Left renal cortex interstitium (tissue), 4 donors: ENCODE data around the gene ROPN1. TPM values are rescaled to one million over a fixed set of nuclear protein-coding genes. Genes with fewer than 3 reads are reported as not detected.
"Not testable (repeated sequence)": the region's sequence is repeated elsewhere in the genome, so short reads cannot be mapped to it uniquely, and the experiment has no call there.

Experiments used
- DNase-seq, 4 donors: peaks; one replicate each; pipeline ENCODE4 v3.0.0-alpha.2; 2013; ENCODE audit warnings: low read depth in 4 of 4, low spot score in 2 of 4, missing footprints in 1 of 4
- polyA plus RNA-seq, 4 donors: library from polyadenylated mRNA; unstranded; fragments of 120-200 nt; gene quantifications; one replicate each; pipeline ENCODE4 v1.2.1, GENCODE V29; 2013; ENCODE audit not compliant: insufficient read length in 4 of 4

The ROPN1 gene
- polyA plus RNA-seq, 4 donors: 0.09 to 0.37 (median 0.15) TPM

DNA sequence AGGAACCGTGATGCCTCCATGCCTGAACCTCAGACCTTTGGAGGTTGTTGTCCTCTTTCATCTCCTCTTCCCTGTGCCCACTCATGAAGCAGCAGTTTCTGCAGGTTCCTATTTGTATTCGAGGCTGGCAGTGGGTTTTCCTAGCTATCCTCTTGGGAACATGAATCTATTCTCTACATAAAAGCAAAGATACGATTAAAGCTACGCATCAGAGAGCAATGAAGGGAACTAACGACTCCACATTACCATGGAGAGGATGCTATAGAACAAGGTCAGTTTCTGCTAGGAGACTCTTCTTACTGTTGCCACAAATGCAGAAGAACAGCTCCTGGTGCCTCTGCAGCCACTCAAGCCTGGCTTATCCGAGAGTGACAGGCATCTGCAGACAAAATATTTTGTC, 9.4 kb upstream of the ROPN1 start:
- DNase-seq: not testable (repeated sequence)

DNA sequence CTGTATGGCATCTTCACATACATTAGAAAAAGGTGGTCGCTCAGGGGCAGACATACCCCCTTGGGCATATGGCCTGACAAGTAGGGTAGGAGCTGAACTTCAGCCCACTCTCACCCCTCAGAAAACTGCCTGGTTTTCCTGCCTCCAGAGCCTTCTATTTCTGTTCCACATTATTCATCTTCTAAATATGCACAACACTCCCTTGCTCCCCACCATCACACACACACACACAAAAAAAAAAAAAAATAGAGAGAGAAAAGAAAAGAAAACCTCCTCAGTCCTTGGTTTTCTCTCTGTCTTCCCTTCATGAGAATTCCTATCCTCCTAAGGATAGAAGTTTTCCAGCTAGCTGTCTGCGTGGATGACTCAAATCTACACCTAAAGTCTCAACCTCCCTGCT, 5.6 kb upstream of the ROPN1 start:
- no peak for DNase-seq

DNA sequence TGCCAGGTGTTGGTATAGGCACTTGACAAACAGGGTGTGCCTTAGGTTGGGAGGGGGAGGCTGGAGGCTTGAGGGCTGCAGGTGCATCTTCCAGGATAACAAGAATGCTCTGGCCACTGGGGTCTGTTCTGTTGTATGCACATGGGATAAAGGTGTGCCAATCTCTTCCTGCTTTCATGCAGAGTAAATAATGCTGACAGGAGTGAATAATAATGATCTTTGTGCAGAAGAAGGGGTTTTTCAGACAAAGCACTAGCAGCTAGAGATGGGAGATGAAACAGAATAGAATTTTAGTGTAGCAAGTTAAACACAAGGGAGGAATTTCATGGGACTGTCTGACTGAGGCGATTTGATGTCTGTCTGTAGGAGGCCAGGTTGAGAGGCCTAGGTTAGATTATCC, 1.9 kb upstream of the ROPN1 start:
- no peak for DNase-seq

DNA sequence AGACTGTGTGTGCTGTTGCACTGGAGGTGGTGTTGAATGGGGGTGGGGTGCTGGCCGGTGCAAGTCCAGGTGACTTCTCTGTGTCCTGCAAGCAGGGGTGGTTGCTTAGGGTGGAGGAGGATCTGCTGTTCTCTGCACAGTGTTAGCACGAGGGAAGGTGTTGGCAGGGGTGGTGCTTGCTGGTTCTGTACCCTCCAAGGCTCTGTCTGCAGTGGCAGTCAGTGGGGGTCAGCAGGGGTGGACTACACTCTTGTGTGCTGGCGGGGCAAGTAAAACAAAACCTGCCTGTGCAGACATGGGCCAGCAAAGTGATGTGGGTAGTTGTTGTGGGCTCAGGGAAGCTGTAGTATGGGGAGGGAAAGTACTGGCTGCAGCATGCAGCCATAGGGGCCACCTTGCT, 5.5 kb downstream of the ROPN1 start:
- DNase-seq: no peak

DNA sequence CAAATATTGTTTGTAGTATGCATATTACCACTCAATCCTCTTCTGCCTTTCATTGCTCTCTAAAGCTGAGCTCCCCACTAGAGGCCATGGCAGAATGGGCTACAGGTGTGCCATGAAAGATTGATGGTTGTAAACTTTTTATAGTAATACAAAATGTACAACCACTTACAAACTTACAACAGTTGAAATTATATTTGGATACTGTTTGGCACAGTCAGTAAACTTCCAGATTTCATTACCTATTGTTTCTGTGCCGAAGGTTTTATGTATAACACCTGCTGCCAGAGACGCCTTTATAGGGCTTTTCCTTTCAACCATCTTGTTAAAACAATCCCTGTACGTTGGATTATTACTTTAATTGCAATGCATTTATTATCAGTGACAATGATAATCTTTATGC, 7.0 kb downstream of the ROPN1 start:
- DNase-seq: no peak

DNA sequence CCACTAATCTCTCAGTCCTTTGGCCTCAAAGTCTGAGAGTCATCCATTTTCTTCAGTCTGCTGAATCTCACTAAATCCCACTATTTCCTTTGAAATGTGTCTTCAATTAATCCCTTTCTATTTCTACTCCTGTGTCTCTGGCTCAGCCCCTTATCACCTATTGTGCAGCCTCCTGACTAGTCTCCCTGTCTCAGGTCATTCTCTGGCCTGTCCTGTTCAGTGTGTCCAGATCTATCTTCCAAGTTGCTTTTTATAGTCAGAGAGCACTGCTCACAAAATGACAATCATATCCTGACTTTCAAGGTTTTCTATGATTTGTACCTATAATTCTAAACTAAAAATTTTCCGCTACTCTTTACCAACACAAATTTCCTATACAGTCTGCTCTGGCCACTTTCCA, 7.6 kb downstream of the ROPN1 start:
- DNase-seq: no peak

DNA sequence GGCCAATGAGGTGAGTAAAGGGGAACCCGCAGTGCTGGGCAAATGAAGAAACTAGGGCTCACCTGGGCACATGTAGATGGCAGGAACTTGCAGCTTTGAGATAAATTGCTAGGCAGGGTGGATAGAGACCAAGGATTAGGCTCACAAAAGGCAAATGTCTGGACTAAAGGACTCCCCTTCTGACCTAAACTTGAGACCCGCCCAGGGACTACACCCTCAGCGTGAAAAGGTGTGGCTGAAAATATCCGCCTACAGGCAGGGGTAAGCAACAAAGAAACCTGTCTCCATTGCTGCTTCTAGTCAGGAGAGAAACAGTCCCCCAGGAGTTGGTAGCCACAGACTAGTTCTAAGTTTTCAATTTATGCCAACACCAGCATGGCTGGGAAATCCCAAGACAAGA, 10.6 kb downstream of the ROPN1 start:
- not testable (repeated sequence) for DNase-seq

DNA sequence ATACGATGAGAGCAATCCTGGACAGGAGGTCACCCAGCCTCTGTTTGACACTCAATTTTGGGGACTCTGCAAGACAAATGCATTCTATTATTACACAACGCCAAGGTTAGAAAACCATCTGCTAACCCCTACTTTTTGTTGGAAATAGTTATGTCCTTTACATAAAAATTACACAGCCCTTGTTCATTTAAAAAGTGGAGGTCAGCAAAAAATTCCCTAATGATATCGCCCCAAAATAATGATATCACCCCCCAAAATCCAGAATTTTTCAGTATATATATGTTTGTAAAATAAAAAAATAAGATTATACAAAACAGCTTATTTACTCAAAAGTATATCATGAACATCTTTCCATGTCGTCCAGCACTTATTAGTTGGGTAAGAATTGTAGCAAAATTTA, 11.4 kb downstream of the ROPN1 start:
- no peak for DNase-seq

DNA sequence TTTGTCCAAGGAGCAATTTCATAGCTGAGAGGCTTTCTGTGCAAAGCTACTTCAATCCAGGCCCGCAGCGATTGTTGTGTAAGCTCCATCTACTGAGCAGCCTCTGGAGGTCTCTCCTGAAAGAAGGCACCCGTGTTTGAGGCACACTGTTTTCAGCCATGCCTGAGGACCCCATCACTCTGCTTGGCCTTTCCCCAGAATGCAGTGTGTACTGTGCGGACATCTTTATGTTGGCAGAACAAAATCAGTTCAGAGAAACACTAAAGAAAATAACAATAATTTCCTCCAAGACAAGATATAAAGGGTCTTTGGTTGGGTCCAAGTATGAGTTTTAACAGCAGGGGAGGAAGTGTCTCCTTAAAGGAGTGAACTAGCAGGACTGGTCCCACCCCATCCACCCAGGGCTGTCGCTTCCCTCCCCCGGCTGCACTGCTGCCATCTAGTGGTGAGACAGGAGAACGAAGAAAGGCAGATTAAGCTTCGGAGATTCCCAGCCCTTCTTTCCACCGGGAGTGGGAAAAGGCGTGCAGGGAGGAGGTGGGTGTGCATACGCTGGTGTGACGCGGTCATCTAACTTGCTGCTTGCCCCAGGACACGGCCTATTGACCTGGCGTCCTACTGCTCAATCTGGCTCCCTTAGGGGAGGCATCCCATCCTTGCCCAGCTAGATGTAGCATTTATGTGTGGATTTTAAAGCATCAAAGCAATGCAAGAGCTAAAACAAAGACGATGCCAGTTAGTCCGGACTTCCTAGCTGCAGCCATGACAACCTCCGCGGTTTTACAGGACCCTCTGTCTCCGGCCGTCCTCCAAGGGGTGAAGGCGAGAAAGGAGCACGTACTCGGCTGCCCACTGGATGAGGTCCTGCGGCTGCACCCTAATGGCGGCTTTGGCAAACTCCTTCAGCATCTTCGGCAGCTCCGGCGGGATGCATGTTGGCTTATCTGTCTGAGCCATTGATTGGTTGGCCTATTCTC, 12.1 kb downstream of the ROPN1 start:
- DNase-seq: peak in 2 of 4 donors; percentile 19 to 34

DNA sequence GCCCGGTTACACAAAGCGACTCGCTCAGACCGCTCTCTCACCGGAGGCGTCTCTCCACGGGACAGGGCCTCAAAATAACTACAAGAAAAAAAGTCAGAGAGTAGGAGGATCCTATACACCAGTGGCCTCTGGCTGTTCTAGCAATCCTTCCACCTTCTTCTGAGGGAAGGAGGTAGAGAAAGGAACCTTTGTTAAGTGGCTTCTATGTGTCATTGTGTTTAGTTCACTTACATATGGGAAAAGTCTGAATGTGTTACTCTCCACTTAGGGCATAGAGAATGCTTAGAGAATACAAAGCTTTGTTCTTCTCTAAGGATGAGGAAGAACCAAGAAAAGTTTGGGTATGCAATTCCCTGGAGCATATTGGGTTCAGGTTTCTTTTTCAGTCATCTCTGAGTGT, 15.0 kb downstream of the ROPN1 start:
- DNase-seq: not testable (repeated sequence)

DNA sequence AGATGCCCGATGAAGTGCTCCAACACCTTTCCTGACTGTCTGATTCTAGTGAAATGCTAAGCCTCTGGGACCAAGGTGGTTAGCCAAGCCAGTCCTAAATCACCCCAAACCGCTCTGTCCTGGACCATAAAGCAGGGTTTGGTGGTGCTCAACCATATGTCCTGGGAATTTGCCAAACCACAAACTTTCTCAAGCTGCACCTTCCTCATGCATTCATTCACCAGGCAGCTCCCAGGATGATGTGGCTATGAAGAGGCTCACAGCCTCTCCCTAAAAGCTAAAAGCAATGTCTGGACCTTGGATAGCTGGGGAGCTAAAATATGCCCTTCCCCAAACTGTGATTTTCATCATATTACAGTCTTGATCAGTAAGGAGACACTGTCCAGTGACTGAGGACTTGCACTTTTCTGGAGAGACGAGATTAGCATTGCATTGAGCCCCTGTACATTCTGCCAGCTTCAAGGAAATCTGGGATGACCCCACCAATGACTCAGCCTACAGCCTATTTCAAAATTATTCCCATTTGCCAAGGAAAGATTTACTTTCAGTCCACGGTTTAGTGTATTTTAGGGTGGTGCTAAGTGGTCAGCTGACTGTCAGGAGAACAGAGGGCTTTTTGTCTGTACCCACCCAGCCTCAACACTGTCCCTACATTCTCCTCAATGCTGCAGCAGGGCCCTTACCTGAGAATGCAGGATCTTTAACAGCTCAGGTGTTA, 15.6 kb downstream of the ROPN1 start:
- not testable (repeated sequence) for DNase-seq

DNA sequence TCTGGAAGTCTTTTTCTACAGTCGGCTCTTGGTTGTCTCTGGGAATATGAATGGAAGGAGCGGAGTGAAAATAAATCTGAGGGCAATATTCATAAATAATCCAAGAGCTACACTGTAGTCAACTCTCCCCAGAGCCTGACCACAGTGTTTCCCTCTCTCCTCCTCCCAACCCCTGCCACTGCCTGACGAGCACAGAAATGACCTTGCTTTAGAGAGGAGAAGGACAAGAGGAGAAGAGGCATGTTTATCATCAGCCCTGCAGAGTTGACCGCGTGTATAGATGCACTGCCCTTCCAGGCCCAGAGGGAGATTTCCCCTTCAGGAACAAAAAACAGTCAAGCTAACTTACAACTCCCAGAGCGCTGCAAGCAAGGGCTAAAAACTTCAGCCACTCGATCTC, 16.9 kb downstream of the ROPN1 start:
- not testable (repeated sequence) for DNase-seq

DNA sequence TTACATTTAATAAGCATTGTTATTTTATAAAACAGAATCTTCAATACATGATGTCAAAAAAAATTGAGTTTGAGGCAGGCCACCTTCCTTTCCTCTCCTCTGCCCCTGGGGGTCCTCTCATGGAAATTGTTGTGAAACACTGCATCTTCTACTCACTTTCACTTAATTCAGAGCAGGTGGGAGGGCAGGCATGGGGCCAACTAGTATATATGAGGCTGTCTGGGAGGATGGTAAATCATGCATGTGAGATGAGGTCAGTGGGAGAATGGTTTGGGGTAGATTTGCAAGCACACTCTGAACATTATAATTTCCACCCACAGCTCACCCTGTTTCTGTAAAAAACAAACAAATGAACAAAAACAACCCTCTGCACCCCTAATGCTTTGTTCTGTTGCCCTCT, 20.5 kb downstream of the ROPN1 start:
- DNase-seq: no peak

DNA sequence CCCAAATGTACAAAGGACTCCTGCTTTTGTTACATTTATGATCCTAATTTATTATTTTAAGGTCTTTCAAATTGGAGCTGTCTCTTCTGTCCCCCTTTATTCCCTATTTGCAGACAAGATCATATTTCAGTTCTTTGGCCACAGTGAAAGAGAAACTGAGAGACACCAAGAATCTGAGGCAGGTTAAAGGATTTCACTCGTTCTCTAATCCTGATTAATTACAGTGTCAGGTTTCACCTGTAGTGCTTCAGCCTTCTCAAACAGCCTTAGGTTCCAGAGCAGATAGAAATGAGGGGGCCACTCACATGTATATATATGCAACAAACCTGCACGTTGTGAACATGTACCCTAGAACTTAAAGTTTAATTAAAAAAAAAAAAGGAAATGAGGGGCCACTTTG, 24.7 kb downstream of the ROPN1 start:
- DNase-seq: not testable (repeated sequence)

DNA sequence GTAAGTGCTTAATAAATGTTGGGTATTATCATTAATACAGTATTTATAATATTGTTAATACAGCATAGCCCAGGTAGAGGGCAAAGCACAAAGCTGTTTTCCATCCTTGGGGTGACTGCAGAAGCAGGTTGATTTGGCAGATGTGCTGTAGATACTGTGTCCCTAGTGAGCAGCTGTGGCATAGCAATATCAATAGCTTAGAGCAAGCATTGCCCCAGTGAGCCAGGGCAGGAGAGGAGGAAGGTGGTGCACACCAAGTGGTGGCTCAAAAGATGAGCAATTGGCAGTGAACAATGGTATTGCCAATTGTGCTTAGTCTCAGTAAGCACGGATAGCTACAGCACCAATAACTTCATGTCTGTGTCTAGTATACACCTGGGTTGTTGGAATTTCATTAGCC, 25.1 kb downstream of the ROPN1 start:
- DNase-seq: not testable (repeated sequence)

DNA sequence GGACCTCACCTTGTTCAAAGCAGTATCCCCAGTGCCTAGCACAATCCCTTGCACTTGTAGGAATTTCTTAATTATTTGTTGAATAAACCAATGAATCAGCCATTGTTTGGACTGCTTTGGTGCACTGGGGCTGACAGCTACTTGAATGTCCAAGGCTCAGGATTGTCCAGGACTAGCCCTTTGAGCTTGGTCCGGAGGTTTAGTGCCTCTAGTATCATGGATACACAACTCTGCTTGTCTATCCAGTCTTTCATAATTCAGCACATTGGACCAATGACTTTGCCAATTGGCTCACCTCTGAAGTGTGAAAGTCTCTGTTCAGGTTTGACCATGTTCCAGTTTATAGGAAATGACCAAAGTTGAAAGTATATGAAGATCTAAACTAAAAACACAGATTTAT, 27.1 kb downstream of the ROPN1 start:
- DNase-seq: not testable (repeated sequence)

DNA sequence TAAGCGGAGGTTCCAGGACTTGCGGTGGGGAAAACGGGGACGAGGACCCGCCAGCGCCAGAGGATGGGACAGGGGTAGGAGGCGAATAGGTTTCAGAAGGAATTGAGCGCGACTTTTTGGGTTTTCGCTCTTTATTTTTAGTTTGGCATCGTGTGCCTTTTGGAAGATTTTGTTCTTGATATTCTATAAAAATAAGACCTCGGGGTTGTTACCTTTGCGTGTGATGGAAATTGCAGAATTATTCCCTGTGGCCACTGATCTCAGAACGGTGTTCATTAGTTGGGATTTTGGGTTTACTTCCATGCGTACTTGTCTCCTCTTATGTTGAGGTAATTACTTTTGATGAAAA, 30.4 kb downstream of the ROPN1 start:
- DNase-seq: no peak

DNA sequence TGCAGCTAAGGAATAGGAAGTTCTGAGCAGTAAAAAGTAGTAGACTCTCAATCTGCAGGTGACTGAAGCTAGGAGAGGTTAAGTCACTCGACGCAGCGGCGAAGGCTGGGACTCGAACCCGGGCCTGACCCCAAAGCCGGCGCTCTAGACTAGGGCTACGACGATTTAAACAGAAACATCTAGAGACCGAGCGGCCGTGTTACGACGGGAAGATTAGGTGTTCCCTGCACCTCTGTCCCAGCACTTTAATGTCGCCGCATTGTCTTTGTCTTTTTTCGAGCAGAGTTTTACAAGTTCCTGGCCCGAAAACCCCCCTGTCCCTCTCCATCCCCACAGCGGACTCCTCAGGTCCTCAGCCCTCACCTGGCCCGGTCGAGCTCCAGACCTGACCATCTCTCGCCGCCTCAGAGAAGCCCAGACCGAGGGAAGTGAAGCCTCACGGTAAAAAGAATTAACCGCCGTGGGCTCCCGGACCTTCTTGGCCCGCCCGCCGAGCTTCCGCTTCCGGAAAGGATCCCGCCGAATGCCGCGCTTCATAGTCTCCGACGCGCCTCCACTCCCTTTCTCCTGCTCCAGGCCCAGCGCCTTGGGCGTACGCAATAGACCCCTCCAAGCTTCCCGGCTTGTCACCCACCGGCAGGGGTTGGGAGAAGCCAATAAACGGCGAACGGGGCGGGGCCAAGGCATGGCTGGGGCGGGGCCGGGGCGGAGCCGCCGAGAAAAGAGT, 31.0 kb downstream of the ROPN1 start, which contains the start of gene CCDC14:
Gene CCDC14 (minus strand): TSS at position 449 of the 727 bp plus-strand sequence. CDS start 56 bp downstream, at position 393.
- DNase-seq: peak; percentile 75 to 94 (median 88)

DNA sequence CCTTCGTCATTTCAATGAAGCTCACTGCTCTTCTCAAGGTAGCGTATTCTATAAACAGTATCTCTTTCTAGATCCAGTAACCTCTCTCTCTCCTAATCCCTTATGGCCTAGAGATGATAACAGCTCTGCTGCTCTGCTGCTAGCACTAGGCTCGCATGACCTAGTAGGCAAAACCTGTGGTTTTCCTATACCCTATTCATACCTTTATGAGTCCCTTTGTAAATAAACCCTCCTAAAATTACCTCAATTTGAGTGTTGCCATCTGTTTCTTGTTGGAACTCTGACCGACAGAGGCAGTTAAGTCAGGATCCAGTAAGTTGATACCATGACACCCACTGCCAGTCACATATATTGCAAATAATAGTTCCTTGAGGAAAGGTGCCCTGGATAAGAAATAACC, 38.2 kb downstream of the ROPN1 start:
- DNase-seq: no peak

DNA sequence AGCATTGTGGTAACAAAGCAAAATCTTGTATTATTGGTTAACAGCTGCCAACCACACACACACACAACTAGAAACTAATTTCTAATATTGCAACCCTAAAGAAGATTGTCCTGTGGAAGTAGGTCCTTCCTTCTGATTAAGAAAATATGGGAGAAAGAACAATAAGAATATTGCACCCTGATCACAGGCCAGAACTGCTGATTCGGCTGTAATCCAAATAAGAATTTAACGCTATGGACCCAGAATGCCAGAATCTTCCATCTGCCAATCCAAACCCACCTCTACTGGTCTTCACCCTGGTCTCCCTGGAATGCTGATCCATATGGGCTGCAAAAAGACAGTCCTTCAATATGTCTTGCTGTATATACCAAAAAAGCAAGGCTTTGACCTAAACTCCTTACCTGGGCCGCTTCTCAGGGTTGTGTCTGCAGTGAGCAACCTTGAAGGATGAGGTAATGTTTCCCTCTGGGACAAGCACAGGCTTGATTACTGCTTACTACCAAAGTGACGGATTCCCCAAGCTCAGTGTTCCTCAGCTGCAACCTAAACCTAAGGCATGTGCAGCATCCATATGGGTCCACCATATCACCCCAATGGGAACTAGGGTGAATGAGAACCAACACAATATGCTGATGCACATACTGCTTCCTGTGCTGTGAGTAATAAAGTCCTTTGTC, 38.9 kb downstream of the ROPN1 start:
- no peak for DNase-seq
